OCI-LY3 (cell line): ENCODE measurements around the gene ABCC12.

Experiments used
- CTCF ChIP-seq: fragments of 200-600, 300-600 bp; sonication (generic); IDR thresholded peaks from 2 replicates; pipeline ENCODE4 v1.5.1; 2014; ENCODE audit warnings: antibody characterized with exemption, low read length, low read depth
- EZH2phosphoT487 ChIP-seq: fragments of 200-600 bp; shearing (Covaris generic); IDR thresholded peaks from 2 replicates; pipeline ENCODE4 v1.6.1; 2018; ENCODE audit warnings: antibody characterized with exemption, mixed run types, low read depth

- TF ChIP-seq CTCF (no peak), EZH2phosphoT487 (no peak)
These were observed 45.9 kb upstream of the ABCC12 start for GRCh38 chr16:48201515-48202201.
